GM23338 (cell line): ENCODE data around the gene APPBP2.
"Not testable (repeated sequence)": the region's sequence is repeated elsewhere in the genome, so short reads cannot be mapped to it uniquely, and the experiment has no call there.

Experiments
- CREB1 ChIP-seq: fragments of 250-450 bp; sonication (Bioruptor Pico); IDR thresholded peaks from 2 replicates; pipeline ENCODE4 v1.5.0; 2020; ENCODE audit warnings: low read depth, mild to moderate bottlenecking, moderate library complexity
- EZH2phosphoT487 ChIP-seq: fragments of 200-600 bp; sonication (generic); IDR thresholded peaks from one replicate; pipeline ENCODE4 v1.8.1; 2018; ENCODE audit warnings: antibody characterized with exemption; ENCODE audit not compliant: unreplicated experiment
- REST ChIP-seq: IDR thresholded peaks from one replicate; pipeline ENCODE4 v1.6.1; 2018; ENCODE audit warnings: antibody characterized with exemption; ENCODE audit not compliant: unreplicated experiment
- ZNF462 ChIP-seq: fragments of 250-450 bp; sonication (Bioruptor Pico); IDR thresholded peaks from 2 replicates; pipeline ENCODE4 v1.5.0; 2020; ENCODE audit warnings: mild to moderate bottlenecking, moderate library complexity
- TF ChIP-seq, protein P1 (sequence below), 2 experiments: fragments of 200-600 bp in 1 of 2; sonication (generic) in 1 of 2; conservative IDR thresholded peaks; 2 replicates each; pipeline versions ENCODE4 v1.5.1 to v1.6.1; 2016 to 2017; ENCODE audit warnings: antibody characterized with exemption in 2 of 2, low read depth in 2 of 2, mild to moderate bottlenecking in 2 of 2, moderate library complexity in 1 of 2

DNA sequence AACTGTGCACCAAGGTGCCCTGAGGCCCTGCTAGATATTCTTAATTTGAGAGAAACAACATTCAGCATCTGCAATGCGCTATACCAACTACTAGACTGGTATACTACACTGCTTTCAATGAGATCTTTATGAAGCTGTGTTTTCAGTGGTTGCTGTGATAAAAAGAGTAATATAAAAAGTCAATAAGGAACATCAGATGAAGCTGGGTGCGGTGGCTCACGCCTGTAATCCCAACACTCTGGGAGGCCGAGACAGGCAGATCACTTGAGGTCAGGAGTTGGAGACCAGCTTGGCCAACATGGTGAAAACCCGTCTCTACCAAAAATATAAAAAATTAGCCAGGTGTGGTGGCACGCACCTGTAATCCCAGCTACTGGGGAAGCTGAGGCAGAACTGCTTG, 10.4 kb downstream of the APPBP2 start:
- TF ChIP-seq, protein P1, sequence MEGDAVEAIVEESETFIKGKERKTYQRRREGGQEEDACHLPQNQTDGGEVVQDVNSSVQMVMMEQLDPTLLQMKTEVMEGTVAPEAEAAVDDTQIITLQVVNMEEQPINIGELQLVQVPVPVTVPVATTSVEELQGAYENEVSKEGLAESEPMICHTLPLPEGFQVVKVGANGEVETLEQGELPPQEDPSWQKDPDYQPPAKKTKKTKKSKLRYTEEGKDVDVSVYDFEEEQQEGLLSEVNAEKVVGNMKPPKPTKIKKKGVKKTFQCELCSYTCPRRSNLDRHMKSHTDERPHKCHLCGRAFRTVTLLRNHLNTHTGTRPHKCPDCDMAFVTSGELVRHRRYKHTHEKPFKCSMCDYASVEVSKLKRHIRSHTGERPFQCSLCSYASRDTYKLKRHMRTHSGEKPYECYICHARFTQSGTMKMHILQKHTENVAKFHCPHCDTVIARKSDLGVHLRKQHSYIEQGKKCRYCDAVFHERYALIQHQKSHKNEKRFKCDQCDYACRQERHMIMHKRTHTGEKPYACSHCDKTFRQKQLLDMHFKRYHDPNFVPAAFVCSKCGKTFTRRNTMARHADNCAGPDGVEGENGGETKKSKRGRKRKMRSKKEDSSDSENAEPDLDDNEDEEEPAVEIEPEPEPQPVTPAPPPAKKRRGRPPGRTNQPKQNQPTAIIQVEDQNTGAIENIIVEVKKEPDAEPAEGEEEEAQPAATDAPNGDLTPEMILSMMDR (conservative IDR thresholded peaks at IDR 0.05; ENCODE audit: low read depth in 2 of 2): not testable (repeated sequence)
- TF ChIP-seq ZNF462 (CRISPR knock-in tag); CREB1 (CRISPR knock-in tag); EZH2phosphoT487; REST: not testable (repeated sequence)
